ENCODE results near the gene TKT. TPM values are rescaled to one million over a fixed set of nuclear protein-coding genes. Genes with fewer than 3 reads are reported as not detected.

The TKT gene
- total and polyA plus RNA-seq, 2 experiments from 2014 or later = 584 to 1,411 TPM

- peaks cover 4% of the 10 kb centered on the region for H3K27me3 Mint-ChIP-seq (ENCODE audit: insufficient read depth, low read depth, poor library complexity)
- ATAC-seq (no peak), DNase-seq (ENCODE audit: low spot score) (no peak)
- H3K36me3 ChIP-seq (ENCODE audit: insufficient read depth) = no peaks in the 10 kb centered on the region
- H3K4me3 Mint-ChIP-seq = no peak overlapping the region
- no peak overlapping the region for H3K27ac Mint-ChIP-seq
- TF ChIP-seq NANOG (IDR thresholded peaks at IDR 0.05; ENCODE audit: borderline replicate concordance) (no peak), STAT1 (IDR thresholded peaks at IDR 0.05; ENCODE audit: unreplicated experiment) (no peak), EZH2 (IDR thresholded peaks at IDR 0.05; ENCODE audit: low read depth, unreplicated experiment) (no peak), POLR2AphosphoS5 (IDR thresholded peaks at IDR 0.05; ENCODE audit: low read depth) (no peak), JUNB (IDR thresholded peaks at IDR 0.05; ENCODE audit: unreplicated experiment) (no peak), ZNF114 (CRISPR knock-in tag; IDR thresholded peaks at IDR 0.05) (no peak), REST (IDR thresholded peaks at IDR 0.05; ENCODE audit: unreplicated experiment) (no peak), CREB1 (CRISPR knock-in tag; IDR thresholded peaks at IDR 0.05; ENCODE audit: low read depth) (no peak)
- TF ChIP-seq, protein P1, sequence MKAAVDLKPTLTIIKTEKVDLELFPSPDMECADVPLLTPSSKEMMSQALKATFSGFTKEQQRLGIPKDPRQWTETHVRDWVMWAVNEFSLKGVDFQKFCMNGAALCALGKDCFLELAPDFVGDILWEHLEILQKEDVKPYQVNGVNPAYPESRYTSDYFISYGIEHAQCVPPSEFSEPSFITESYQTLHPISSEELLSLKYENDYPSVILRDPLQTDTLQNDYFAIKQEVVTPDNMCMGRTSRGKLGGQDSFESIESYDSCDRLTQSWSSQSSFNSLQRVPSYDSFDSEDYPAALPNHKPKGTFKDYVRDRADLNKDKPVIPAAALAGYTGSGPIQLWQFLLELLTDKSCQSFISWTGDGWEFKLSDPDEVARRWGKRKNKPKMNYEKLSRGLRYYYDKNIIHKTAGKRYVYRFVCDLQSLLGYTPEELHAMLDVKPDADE (IDR thresholded peaks at IDR 0.05) = no peak
- H3K27me3 ChIP-seq (ENCODE audit: insufficient read depth) = no peaks in the 10 kb centered on the region
- H3K4me2 ChIP-seq = no peak overlapping the region
- no peaks in the 10 kb centered on the region for H4K20me1 ChIP-seq (replicated peaks; ENCODE audit: insufficient read depth)
- H3K27ac ChIP-seq (ENCODE audit: low read depth) = no peak overlapping the region
- H3K9me3 Mint-ChIP-seq = no peaks in the 10 kb centered on the region
- H3K4me3 ChIP-seq = no peak overlapping the region
- H3K4me1 Mint-ChIP-seq = peaks cover 9% of the 10 kb centered on the region
- H3K36me3 Mint-ChIP-seq (ENCODE audit: low read depth) = no peaks in the 10 kb centered on the region; the same call in 2 of the 3 replicates
- no peaks in the 10 kb centered on the region for H3K4me1 ChIP-seq (ENCODE audit: insufficient read depth)
- no peaks in the 10 kb centered on the region for H3K9me2 ChIP-seq (ENCODE audit: insufficient read depth)
- no peaks in the 10 kb centered on the region for H3F3A ChIP-seq (replicated peaks; ENCODE audit: low read depth)
- no peaks in the 10 kb centered on the region for H3K79me2 ChIP-seq (replicated peaks; ENCODE audit: insufficient read depth)
- no peak overlapping the region for H2AFZ ChIP-seq
These were observed 68.4 kb downstream of the TKT start for GRCh38 chr3:53187430-53187829.

DNA sequence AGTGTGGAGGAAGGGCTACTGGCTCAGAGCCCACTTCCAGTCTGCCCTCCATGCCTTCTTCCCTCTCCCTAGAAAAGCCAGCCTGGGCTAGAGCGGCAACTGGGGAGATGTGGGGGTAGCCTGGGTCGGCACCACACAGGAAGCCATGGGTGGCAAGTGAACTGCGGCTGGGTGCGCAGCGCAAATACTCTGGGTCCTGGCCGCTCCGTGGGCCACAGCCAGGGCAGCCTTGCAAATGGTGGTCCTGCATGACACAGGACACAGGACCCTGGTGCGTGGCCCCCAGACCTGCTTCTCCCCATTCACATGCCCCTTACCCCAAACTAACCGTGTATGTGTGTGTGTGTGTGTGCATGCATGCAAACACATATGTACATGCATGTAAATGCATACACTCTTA is 69.1 kb downstream of the TKT start:
- H3K27ac ChIP-seq (ENCODE audit: low read depth) = no peak overlapping the region
- TF ChIP-seq NANOG (IDR thresholded peaks at IDR 0.05; ENCODE audit: borderline replicate concordance) (no peak), CREB1 (CRISPR knock-in tag; IDR thresholded peaks at IDR 0.05; ENCODE audit: low read depth) (no peak), POLR2AphosphoS5 (IDR thresholded peaks at IDR 0.05; ENCODE audit: low read depth) (no peak), REST (IDR thresholded peaks at IDR 0.05; ENCODE audit: unreplicated experiment) (no peak), JUNB (IDR thresholded peaks at IDR 0.05; ENCODE audit: unreplicated experiment) (no peak), STAT1 (IDR thresholded peaks at IDR 0.05; ENCODE audit: unreplicated experiment) (no peak), ZNF331 (CRISPR knock-in tag; IDR thresholded peaks at IDR 0.05; ENCODE audit: low read depth) (no peak), EZH2 (IDR thresholded peaks at IDR 0.05; ENCODE audit: low read depth, unreplicated experiment) (no peak), ZNF114 (CRISPR knock-in tag; IDR thresholded peaks at IDR 0.05) (no peak), EZH2phosphoT487 (IDR thresholded peaks at IDR 0.05; ENCODE audit: unreplicated experiment) (no peak)
- TF ChIP-seq, protein P1 (IDR thresholded peaks at IDR 0.05) = no peak

More for the DNA sequence above, 69.1 kb downstream of the TKT start:
- H3K79me2 ChIP-seq (replicated peaks; ENCODE audit: insufficient read depth) = no peaks in the 10 kb centered on the region
- H3K36me3 ChIP-seq (ENCODE audit: insufficient read depth) = no peaks in the 10 kb centered on the region
- Mint-ChIP-seq H3K4me1 (peaks cover 6% of the 10 kb centered on the region), H3K27ac (no peak overlapping the region), H3K9me3 (no peaks in the 10 kb centered on the region), H3K27me3 (ENCODE audit: insufficient read depth, low read depth, poor library complexity) (peaks cover 4% of the 10 kb centered on the region), H3K4me3 (no peak overlapping the region), H3K36me3 (ENCODE audit: low read depth) (no peaks in the 10 kb centered on the region; the same call in 2 of the 3 replicates)
- no peaks in the 10 kb centered on the region for H3K9me2 ChIP-seq (ENCODE audit: insufficient read depth)
- DNase-seq (ENCODE audit: low spot score) (no peak), ATAC-seq (no peak)
- no peak overlapping the region for H2AFZ ChIP-seq
- H3K4me2 ChIP-seq = no peak overlapping the region
- H4K20me1 ChIP-seq (replicated peaks; ENCODE audit: insufficient read depth) = no peaks in the 10 kb centered on the region
- no peaks in the 10 kb centered on the region for H3F3A ChIP-seq (replicated peaks; ENCODE audit: low read depth)
- no peaks in the 10 kb centered on the region for H3K4me1 ChIP-seq (ENCODE audit: insufficient read depth)
- H3K4me3 ChIP-seq = no peak overlapping the region
- H3K27me3 ChIP-seq (ENCODE audit: insufficient read depth) = no peaks in the 10 kb centered on the region
